Mucosa of descending colon (tissue), 3 donors: ENCODE data around the gene EEPD1. TPM values are rescaled to one million over a fixed set of nuclear protein-coding genes. Genes with fewer than 3 reads are reported as not detected.
"Not testable (repeated sequence)": the region's sequence is repeated elsewhere in the genome, so short reads cannot be mapped to it uniquely, and the experiment has no call there.

Source experiments
- ATAC-seq: fragments of 200-7000 bp; cut with Tn5 transposase; one replicate; pipeline ENCODE4 v1.9.1; 2020; ENCODE audit warnings: mild to moderate bottlenecking, moderate library complexity
- DNase-seq, 3 donors: peaks; one replicate each; pipeline ENCODE4 v3.0.0-alpha.2; 2020
- H3K36me3 ChIP-seq: fragments of 200-600 bp; one replicate; pipeline ENCODE4 v1.8.0; 2021; ENCODE audit warnings: low read depth, mild to moderate bottlenecking
- H3K4me1 ChIP-seq: fragments of 200-600 bp; one replicate; pipeline ENCODE4 v1.8.0; 2021; ENCODE audit warnings: low read depth, mild to moderate bottlenecking
- H3K4me3 ChIP-seq: fragments of 200-600 bp; one replicate; pipeline ENCODE4 v1.8.0; 2021; ENCODE audit warnings: mild to moderate bottlenecking
- H3K9me3 ChIP-seq: fragments of 200-600 bp; one replicate; pipeline ENCODE4 v1.8.0; 2021; ENCODE audit warnings: mild to moderate bottlenecking
- intact Hi-C, 2 donors: fragments of 100-400 bp; cut with DNase I in 1 of 2; cut with micrococcal nuclease in 1 of 2; formaldehyde crosslinking; loops; one replicate each; pipeline versions ENCODE4 v1.11.0 to v1.11.1; 2022; cut with DNase I, micrococcal nuclease
- total RNA-seq, 3 donors: library from RNA; stranded (reverse); fragmentation: NEBNext Ultra II Directional in 2 of 3; extraction: Animal tissue kit (Norgen Biotek cat#: 25700) in 2 of 3; gene quantifications; one replicate each; pipeline versions ENCODE4 v1.2.1 to v1.2.4, GENCODE V29; 2021 to 2023
- TF ChIP-seq, protein P1 (sequence below): fragments of 200-600 bp; IDR thresholded peaks from one replicate; pipeline ENCODE4 v1.8.0; 2022; ENCODE audit warnings: antibody characterized with exemption, mild to moderate bottlenecking
- donor health status: DM: no; HTN: no; CAD: no; lungs with moderate emphysema.
- donor health status: DM: no; HTN: no; CAD: no.
- donor health status: DM: no; HTN: yes; CAD: no.

Gene EEPD1
- total RNA-seq, 3 donors from 2014 or later: 9.9 to 16.8 (median 16.3) TPM

DNA sequence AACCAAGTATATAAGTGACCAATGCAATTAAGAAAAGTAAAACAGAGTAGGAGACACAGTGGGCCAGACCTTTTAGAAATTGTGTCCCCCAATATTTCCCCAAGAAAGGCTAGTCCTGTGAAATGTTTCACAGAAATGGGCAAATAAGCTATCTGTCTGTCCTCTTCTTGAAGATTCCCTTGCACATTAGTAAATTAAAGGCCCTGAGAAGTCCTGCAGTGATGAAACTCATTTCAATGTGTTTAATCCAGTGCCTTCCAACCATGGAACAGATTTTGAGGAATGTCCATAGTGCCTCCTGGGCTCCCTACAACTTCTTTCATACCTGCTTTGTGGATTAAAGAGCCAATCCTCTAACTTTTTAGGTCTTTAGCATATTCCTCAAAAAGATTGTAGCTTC, 11.2 kb upstream of the EEPD1 start:
- no peak for ATAC-seq
- no peak for DNase-seq
- Histone ChIP-seq H3K4me1 (no peaks in the 10 kb centered on the region), H3K36me3 (no peaks in the 10 kb centered on the region), H3K9me3 (no peaks in the 10 kb centered on the region), H3K4me3 (no peak overlapping the region)
- TF ChIP-seq, protein P1, sequence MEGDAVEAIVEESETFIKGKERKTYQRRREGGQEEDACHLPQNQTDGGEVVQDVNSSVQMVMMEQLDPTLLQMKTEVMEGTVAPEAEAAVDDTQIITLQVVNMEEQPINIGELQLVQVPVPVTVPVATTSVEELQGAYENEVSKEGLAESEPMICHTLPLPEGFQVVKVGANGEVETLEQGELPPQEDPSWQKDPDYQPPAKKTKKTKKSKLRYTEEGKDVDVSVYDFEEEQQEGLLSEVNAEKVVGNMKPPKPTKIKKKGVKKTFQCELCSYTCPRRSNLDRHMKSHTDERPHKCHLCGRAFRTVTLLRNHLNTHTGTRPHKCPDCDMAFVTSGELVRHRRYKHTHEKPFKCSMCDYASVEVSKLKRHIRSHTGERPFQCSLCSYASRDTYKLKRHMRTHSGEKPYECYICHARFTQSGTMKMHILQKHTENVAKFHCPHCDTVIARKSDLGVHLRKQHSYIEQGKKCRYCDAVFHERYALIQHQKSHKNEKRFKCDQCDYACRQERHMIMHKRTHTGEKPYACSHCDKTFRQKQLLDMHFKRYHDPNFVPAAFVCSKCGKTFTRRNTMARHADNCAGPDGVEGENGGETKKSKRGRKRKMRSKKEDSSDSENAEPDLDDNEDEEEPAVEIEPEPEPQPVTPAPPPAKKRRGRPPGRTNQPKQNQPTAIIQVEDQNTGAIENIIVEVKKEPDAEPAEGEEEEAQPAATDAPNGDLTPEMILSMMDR: no peak
- intact Hi-C loops: no loop called here

DNA sequence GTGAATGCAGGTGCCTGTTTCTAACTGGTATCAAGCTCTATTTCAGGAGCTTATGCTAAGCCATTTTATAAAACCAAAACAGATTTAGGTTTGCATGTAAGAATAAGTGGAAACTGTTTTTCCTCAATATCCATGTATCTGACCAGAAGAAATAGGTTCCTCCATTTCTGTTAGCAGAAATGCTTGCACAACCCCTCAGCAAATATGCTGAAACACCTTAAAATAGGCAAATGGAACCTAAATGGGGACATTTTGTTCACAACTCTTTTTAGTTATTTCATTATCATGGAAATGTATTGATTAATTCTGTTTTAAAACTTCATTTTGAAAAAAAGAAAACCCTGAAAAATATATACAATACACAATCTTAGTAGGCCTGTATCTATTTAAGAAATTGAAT, 8.9 kb upstream of the EEPD1 start:
- intact Hi-C loops: no loop called here
- H3K4me1 ChIP-seq: no peaks in the 10 kb centered on the region
- no peaks in the 10 kb centered on the region for H3K9me3 ChIP-seq
- H3K4me3 ChIP-seq: no peak overlapping the region
- H3K36me3 ChIP-seq: no peaks in the 10 kb centered on the region
- DNase-seq: no peak
- TF ChIP-seq, protein P1: no peak
- ATAC-seq: no peak

DNA sequence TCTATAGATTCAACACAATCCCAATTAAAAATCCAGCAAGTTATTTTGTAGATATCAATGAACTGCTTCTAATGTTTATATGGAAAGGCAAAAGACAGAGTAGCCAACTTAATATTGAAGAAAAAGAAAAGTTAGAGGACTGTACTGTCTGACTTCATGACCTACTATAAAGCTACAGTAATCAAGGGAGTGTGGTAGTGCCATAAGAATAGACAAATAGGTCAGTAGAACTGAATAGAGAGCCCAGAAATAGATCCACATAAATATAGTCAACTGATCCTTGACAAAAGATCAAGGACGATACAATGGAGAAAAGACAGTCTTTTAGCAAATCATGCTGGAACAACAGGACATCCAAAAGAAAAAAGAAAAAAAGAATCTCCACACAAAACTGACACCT, 7.4 kb upstream of the EEPD1 start:
- TF ChIP-seq, protein P1: no peak
- Histone ChIP-seq H3K36me3 (no peaks in the 10 kb centered on the region), H3K4me3 (no peak overlapping the region), H3K4me1 (no peaks in the 10 kb centered on the region), H3K9me3 (no peaks in the 10 kb centered on the region)
- no peak for ATAC-seq
- no peak for DNase-seq
- intact Hi-C loops: no loop called here

DNA sequence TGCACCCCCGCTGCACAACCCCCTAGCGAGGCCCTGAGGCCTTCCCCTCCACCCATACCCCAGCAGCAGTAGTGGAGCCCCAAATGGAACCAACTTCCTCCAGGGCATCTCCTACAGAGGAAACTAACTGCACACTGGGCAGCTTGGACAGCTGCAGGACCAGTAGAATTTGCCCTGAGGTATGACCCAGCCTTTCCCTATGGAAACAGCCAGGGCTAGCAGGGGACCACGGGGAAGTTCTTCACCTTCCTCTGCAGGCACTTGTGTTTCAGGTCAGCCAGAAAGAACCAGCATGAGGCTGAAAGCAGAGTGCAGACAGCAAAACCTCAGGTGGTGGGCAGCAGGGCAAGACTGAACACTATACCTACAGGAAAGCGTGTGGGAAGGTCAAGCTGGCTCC, 5.7 kb upstream of the EEPD1 start:
- peaks cover 5% of the 10 kb centered on the region for H3K4me1 ChIP-seq
- no peaks in the 10 kb centered on the region for H3K36me3 ChIP-seq
- intact Hi-C loops: no loop called here
- DNase-seq (no peak), ATAC-seq (no peak)
- H3K9me3 ChIP-seq: no peaks in the 10 kb centered on the region
- TF ChIP-seq, protein P1: no peak
- no peak overlapping the region for H3K4me3 ChIP-seq

DNA sequence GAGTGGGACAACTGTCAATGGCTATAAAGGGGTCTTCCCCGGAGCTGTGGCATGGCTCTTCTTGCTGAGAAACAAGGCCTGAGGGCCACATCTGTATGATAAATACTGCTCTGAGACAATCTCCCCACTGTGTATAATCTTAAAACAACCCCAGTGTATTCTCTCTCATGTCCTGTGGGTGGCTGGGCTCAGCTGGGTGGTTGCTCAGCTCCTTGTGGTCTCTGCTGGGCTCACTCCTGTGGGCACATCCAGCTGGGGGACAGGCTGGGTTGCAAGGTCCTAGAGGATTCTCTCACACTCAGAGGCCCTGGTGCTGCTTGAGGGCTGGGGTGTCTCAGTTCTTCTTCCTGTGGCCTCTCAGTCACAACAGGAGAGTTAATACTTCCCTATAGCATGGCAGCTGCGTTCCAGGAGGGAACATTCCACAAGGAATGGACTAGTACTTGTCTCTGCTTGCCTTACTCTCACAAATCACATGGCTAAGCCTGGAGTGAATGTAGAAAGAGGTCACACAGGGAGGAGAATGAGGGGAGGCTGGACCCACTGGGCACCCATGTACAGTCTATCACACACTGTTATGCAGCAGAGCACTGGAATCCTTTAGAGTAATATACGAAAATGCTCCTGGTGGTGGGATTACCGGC, 4.5 kb upstream of the EEPD1 start:
- H3K4me3 ChIP-seq: no peak overlapping the region
- H3K36me3 ChIP-seq: no peaks in the 10 kb centered on the region
- DNase-seq (no peak), ATAC-seq (no peak)
- H3K4me1 ChIP-seq: peaks cover 5% of the 10 kb centered on the region
- TF ChIP-seq, protein P1: no peak
- H3K9me3 ChIP-seq: no peaks in the 10 kb centered on the region
- intact Hi-C loops: no loop called here

DNA sequence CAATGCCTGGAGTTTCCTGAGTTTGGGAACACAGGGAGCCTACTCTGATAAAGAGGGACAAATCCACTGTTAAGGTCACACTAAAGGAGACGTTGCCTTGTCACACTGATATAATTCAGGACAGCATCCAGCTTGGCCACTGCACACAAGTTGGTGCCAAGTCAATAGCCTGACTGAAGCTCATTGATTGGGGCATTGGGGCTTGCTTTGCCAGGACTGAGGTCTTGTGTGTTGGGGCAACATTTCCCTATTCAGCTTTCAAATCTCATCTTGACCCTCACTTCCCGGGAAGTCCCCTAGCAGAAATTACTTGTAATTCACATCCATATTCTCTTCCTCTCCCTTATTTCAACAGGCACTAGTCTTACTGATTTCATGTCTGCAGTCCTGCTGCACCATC, 3.8 kb upstream of the EEPD1 start:
- H3K36me3 ChIP-seq, H3K4me1 ChIP-seq, intact Hi-C loops, H3K9me3 ChIP-seq, DNase-seq, ATAC-seq, H3K4me3 ChIP-seq: not testable (repeated sequence)
